PFSK-1 (cell line): ENCODE results near the gene LACTBL1.

Experiments
- FOXP2 ChIP-seq: optimal IDR thresholded peaks from 2 replicates; pipeline ENCODE3; 2011; ENCODE audit warnings: borderline replicate concordance, control low read depth, inconsistent platforms; ENCODE audit not compliant: insufficient read depth; ENCODE audit errors: extremely low read length, extremely low read depth
- POLR2AphosphoS5 ChIP-seq: IDR thresholded peaks from 2 replicates; pipeline ENCODE4 v1.6.1; 2012; ENCODE audit warnings: low read depth, mild to moderate bottlenecking, control low read depth, low read length, moderate library complexity
- SIN3A ChIP-seq: IDR thresholded peaks from 2 replicates; pipeline ENCODE4 v1.6.1; 2012; ENCODE audit warnings: mild to moderate bottlenecking, low read length, moderate library complexity, borderline replicate concordance; ENCODE audit not compliant: insufficient read depth
- TAF1 ChIP-seq: IDR thresholded peaks from 2 replicates; pipeline ENCODE4 v1.6.1; 2012; ENCODE audit warnings: low read length, control low read depth, borderline replicate concordance; ENCODE audit not compliant: insufficient read depth
- TF ChIP-seq, protein P1 (sequence below), 2 experiments: IDR thresholded peaks; 2 replicates each; pipeline versions ENCODE4 v1.6.1 to v1.8.0; 2011 to 2012; ENCODE audit warnings: low read depth in 2 of 2, low read length in 2 of 2, control low read depth in 1 of 2, inconsistent platforms in 1 of 2, mild to moderate bottlenecking in 1 of 2, moderate library complexity in 1 of 2; ENCODE audit not compliant: insufficient read depth in 1 of 2

The LACTBL1 gene

DNA sequence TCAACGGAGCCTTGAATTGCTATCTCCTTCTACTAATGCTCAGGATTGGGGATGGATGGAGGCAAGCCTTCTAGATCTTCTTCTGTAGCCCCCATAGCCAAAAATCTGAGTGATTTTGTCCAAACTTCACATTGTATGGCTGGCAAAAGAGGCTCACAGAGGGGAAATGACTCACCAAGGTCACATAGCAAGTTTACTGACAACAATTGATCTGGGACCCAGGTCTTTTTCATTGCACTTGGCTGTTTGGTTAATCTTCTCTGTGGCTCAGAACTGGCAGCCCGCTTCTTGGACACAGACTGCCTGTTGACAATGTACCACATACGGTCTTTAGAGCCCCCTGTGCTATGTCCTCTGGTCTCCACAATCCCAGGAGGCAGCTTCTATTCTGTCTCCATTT, 3.0 kb upstream of the LACTBL1 start:
- TF ChIP-seq, protein P1, sequence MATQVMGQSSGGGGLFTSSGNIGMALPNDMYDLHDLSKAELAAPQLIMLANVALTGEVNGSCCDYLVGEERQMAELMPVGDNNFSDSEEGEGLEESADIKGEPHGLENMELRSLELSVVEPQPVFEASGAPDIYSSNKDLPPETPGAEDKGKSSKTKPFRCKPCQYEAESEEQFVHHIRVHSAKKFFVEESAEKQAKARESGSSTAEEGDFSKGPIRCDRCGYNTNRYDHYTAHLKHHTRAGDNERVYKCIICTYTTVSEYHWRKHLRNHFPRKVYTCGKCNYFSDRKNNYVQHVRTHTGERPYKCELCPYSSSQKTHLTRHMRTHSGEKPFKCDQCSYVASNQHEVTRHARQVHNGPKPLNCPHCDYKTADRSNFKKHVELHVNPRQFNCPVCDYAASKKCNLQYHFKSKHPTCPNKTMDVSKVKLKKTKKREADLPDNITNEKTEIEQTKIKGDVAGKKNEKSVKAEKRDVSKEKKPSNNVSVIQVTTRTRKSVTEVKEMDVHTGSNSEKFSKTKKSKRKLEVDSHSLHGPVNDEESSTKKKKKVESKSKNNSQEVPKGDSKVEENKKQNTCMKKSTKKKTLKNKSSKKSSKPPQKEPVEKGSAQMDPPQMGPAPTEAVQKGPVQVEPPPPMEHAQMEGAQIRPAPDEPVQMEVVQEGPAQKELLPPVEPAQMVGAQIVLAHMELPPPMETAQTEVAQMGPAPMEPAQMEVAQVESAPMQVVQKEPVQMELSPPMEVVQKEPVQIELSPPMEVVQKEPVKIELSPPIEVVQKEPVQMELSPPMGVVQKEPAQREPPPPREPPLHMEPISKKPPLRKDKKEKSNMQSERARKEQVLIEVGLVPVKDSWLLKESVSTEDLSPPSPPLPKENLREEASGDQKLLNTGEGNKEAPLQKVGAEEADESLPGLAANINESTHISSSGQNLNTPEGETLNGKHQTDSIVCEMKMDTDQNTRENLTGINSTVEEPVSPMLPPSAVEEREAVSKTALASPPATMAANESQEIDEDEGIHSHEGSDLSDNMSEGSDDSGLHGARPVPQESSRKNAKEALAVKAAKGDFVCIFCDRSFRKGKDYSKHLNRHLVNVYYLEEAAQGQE (IDR thresholded peaks at IDR 0.05; ENCODE audit: insufficient read depth in 1 of 2, low read depth in 2 of 2, low read length in 2 of 2): no peak
- TF ChIP-seq TAF1: no peak
- TF ChIP-seq FOXP2: no peak
- TF ChIP-seq POLR2AphosphoS5: no peak
- TF ChIP-seq SIN3A: no peak

DNA sequence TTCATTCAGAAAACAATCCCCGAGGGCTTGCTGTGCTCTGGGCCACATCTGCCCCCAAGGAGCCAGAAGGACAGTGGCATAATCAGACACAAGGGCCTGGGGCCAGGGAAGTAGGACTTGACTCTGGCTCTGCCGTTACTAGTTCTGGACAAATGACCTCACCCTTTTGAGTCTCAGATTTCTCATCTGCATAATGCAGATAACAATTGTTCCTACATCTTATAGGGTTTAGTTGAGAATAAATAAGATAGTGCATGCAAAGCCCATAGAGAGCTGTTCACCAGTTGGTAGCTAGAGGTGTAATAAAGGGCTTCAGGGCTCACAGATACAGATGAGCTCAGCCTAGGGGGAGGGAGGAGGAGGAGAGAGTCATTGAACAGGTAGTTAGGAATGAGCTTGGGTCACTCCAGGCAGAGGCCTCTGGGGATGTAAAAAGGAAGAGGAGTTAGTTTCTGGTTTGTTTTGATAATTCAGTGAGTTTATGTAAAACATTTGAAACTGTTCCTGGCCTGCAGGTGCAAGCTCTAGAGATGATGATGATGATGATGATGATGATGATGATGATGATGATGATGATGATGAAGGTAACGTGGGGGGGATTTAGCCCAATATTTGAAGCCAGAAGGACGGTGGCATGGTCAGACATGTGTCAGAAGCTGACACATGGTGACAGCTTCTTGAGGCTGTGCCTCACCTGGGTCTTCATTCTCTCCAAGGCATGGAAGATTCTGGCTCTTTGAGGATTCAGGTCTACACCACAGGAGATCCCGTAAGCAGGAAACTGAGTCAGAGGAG, 858 bp downstream of the LACTBL1 start:
- TF ChIP-seq POLR2AphosphoS5: no peak
- TF ChIP-seq, protein P1 (IDR thresholded peaks at IDR 0.05; ENCODE audit: insufficient read depth in 1 of 2, low read depth in 2 of 2, low read length in 2 of 2): no peak
- no peak for TF ChIP-seq FOXP2
- TF ChIP-seq TAF1: no peak
- TF ChIP-seq SIN3A: no peak

DNA sequence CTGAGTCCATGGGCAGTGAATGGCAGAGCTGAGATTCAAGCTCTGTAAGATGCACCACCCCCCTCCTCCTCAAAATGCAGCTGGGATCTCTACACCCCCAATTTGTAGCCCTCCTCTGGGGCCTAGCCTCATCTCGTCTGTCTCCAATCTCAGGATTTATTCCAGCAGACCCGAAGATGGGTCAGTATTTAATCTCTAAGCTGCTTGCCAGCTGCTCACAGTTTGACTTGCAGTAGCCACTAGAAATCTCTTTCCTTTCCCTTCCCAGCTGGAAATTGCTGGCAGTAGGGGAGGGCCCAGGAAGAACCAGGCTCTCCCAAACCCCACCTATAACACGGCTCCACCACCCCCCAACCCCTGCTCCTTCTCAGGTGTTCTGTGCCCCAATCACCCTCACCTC, 1.5 kb downstream of the LACTBL1 start:
- TF ChIP-seq, protein P1 (IDR thresholded peaks at IDR 0.05; ENCODE audit: insufficient read depth in 1 of 2, low read depth in 2 of 2, low read length in 2 of 2): no peak
- TF ChIP-seq POLR2AphosphoS5: no peak
- TF ChIP-seq SIN3A: no peak
- no peak for TF ChIP-seq FOXP2
- no peak for TF ChIP-seq TAF1

DNA sequence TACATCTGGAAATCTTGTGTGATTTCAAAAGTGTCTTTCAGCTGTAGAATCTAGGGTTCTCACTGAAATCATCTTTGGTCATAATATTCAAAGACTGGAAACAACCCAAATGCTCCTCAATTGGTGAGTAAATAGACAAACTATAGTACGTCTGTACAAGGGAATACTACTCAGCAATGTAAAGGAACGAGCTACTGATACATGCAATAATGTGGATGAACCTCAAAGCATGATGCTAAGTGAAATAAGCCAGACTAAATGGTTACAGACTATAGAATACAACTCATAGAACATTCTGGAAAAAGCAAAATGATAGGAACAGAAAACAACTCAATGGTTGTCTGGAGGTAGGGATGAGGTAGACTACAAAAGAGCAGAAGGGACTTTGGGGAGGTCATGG, 2.6 kb downstream of the LACTBL1 start:
- no peak for TF ChIP-seq FOXP2
- no peak for TF ChIP-seq TAF1
- TF ChIP-seq POLR2AphosphoS5: no peak
- TF ChIP-seq SIN3A: no peak
- TF ChIP-seq, protein P1 (IDR thresholded peaks at IDR 0.05; ENCODE audit: insufficient read depth in 1 of 2, low read depth in 2 of 2, low read length in 2 of 2): no peak

DNA sequence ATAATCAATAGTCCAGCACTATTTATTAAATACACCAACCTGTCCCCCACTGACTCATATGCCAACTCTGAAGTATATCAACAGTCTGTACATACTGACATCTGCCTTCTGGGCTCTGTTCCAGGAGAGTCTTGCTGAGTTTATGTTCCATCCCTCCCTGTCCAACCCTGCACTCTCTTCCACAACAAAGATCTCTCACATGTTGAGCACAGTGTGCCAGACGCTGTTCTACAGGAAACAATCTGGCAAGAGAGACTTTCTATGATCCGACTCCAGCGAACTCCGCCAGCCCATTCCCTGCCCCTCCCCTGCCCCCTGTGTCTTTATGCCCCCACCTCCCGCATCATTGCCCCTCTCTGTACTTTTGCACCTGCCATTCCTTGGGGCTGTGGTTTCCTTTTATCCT, 3.4 kb downstream of the LACTBL1 start:
- TF ChIP-seq, protein P1 (IDR thresholded peaks at IDR 0.05; ENCODE audit: insufficient read depth in 1 of 2, low read depth in 2 of 2, low read length in 2 of 2): no peak
- TF ChIP-seq FOXP2: no peak
- TF ChIP-seq SIN3A: no peak
- no peak for TF ChIP-seq TAF1
- no peak for TF ChIP-seq POLR2AphosphoS5
